Activated CD4-positive, alpha-beta memory T cell treated with anti-CD3 and anti-CD28 coated beads, Interleukin-2, amount 10 ng/mL, durations not matched to agents 7 days and 5 days (primary cell): ENCODE measurements around the gene TMEM164. TPM values are rescaled to one million over a fixed set of nuclear protein-coding genes. Genes with fewer than 3 reads are reported as not detected.
"Not testable (repeated sequence)": the region's sequence is repeated elsewhere in the genome, so short reads cannot be mapped to it uniquely, and the experiment has no call there.

Experiments
- CTCF ChIA-PET: fragments of 350-600 bp; sonication (Branson Sonifier 250); formaldehyde crosslinking; loops from one replicate; lab custom pipeline; 2021; ENCODE audit warnings: antibody characterized with exemption, inconsistent platforms; lab: Charles Lee
- POLR2A ChIA-PET: fragments of 350-600 bp; sonication (Branson Sonifier 250); formaldehyde crosslinking; loops from one replicate; lab custom pipeline; 2021; ENCODE audit warnings: antibody characterized with exemption; lab: Charles Lee
- DNase-seq: peaks from one replicate; pipeline ENCODE4 v3.0.0-alpha.2; 2020
- H3K27ac Mint-ChIP-seq: one replicate; pipeline ENCODE4 v1.8.0; 2021; ENCODE audit warnings: mild to moderate bottlenecking, mixed read lengths
- H3K27me3 Mint-ChIP-seq: one replicate; pipeline ENCODE4 v1.8.0; 2021; ENCODE audit warnings: mixed read lengths
- H3K36me3 Mint-ChIP-seq: one replicate; pipeline ENCODE4 v1.8.0; 2021; ENCODE audit warnings: low read depth, mixed read lengths
- H3K4me1 Mint-ChIP-seq: one replicate; pipeline ENCODE4 v1.8.0; 2021; ENCODE audit warnings: mixed read lengths
- H3K4me3 Mint-ChIP-seq: one replicate; pipeline ENCODE4 v1.8.0; 2021; ENCODE audit warnings: mild to moderate bottlenecking, mixed read lengths
- H3K9me3 Mint-ChIP-seq: one replicate; pipeline ENCODE4 v1.8.0; 2021; ENCODE audit warnings: mixed read lengths
- total RNA-seq, 2 experiments: library from RNA; stranded (reverse); gene quantifications; one replicate each; pipeline ENCODE4 v1.2.3, GENCODE V29; 2021

TMEM164 gene
- total RNA-seq, 2 experiments from 2014 or later: 18.7 to 24.1 TPM

- Mint-ChIP-seq H3K36me3 (peaks cover 6% of the 10 kb centered on the region), H3K4me1 (peaks cover 9% of the 10 kb centered on the region), H3K4me3 (no peak overlapping the region), H3K9me3 (no peaks in the 10 kb centered on the region), H3K27ac (no peak overlapping the region), H3K27me3 (no peaks in the 10 kb centered on the region)
- CTCF ChIA-PET: no interaction called here
- DNase-seq: no peak
- POLR2A ChIA-PET: no interaction called here
Observed at GRCh38 chrX:110138557-110138956, 135.6 kb downstream of the TMEM164 start.

GRCh38 chrX:110139172-110139571 is 136.3 kb downstream of the TMEM164 start:
- no peak for DNase-seq
- Mint-ChIP-seq H3K4me1 (peaks cover 3% of the 10 kb centered on the region), H3K27me3 (no peaks in the 10 kb centered on the region), H3K36me3 (peaks cover under 1% of the 10 kb centered on the region), H3K27ac (no peak overlapping the region), H3K4me3 (no peak overlapping the region), H3K9me3 (no peaks in the 10 kb centered on the region)
- ChIA-PET POLR2A (no interaction called here), CTCF (no interaction called here)

GRCh38 chrX:110142096-110142495 is 139.2 kb downstream of the TMEM164 start:
- Mint-ChIP-seq H3K4me1 (peaks cover 7% of the 10 kb centered on the region), H3K4me3 (no peak overlapping the region), H3K27me3 (no peaks in the 10 kb centered on the region), H3K27ac (no peak overlapping the region), H3K36me3 (no peaks in the 10 kb centered on the region), H3K9me3 (no peaks in the 10 kb centered on the region)
- no peak for DNase-seq
- POLR2A ChIA-PET: no interaction called here
- CTCF ChIA-PET: interaction anchor here (0.7 to 1.1 kb wide), 2 partner anchors 10 to 17 kb away, joined by 3 read pairs; no protein-coding TSS in a partner anchor

GRCh38 chrX:110143454-110144210 is 140.7 kb downstream of the TMEM164 start:
- Mint-ChIP-seq H3K36me3 (no peaks in the 10 kb centered on the region), H3K27ac (no peak overlapping the region), H3K4me3 (no peak overlapping the region), H3K9me3 (no peaks in the 10 kb centered on the region), H3K4me1 (peaks cover 7% of the 10 kb centered on the region), H3K27me3 (no peaks in the 10 kb centered on the region)
- DNase-seq: no peak
- POLR2A ChIA-PET: no interaction called here
- CTCF ChIA-PET: no interaction called here

GRCh38 chrX:110145311-110145710 is 142.4 kb downstream of the TMEM164 start:
- no peaks in the 10 kb centered on the region for H3K9me3 Mint-ChIP-seq
- H3K4me3 Mint-ChIP-seq: no peak overlapping the region
- H3K4me1 Mint-ChIP-seq: peaks cover 7% of the 10 kb centered on the region
- no peaks in the 10 kb centered on the region for H3K36me3 Mint-ChIP-seq
- H3K27ac Mint-ChIP-seq: no peak overlapping the region
- CTCF ChIA-PET: interaction anchor here (0.7 to 3.4 kb wide), 4 partner anchors 18 to 262 kb away, joined by 3 to 14 read pairs (median 4); no protein-coding TSS in a partner anchor
- H3K27me3 Mint-ChIP-seq: no peaks in the 10 kb centered on the region
- DNase-seq: no peak
- POLR2A ChIA-PET: no interaction called here

- ChIA-PET POLR2A (no interaction called here), CTCF (interaction anchor here (0.6 to 3.4 kb wide), 25 partner anchors 10 to 433 kb away, joined by 3 to 33 read pairs (median 4); no protein-coding TSS in a partner anchor)
- H3K36me3 Mint-ChIP-seq: no peaks in the 10 kb centered on the region
- no peak overlapping the region for H3K27ac Mint-ChIP-seq
- H3K9me3 Mint-ChIP-seq: no peaks in the 10 kb centered on the region
- no peak overlapping the region for H3K4me3 Mint-ChIP-seq
- peaks cover 7% of the 10 kb centered on the region for H3K4me1 Mint-ChIP-seq
- peak; percentile 18 for DNase-seq
- no peaks in the 10 kb centered on the region for H3K27me3 Mint-ChIP-seq
Observed at GRCh38 chrX:110145854-110146253, 142.9 kb downstream of the TMEM164 start.

GRCh38 chrX:110146521-110146920 is 143.6 kb downstream of the TMEM164 start:
- POLR2A ChIA-PET: no interaction called here
- peaks cover 7% of the 10 kb centered on the region for H3K4me1 Mint-ChIP-seq

GRCh38 chrX:110153244-110153643 is 150.3 kb downstream of the TMEM164 start:
- DNase-seq: no peak
- Mint-ChIP-seq H3K36me3 (no peaks in the 10 kb centered on the region), H3K4me1 (no peaks in the 10 kb centered on the region), H3K4me3 (no peak overlapping the region), H3K27ac (no peak overlapping the region), H3K9me3 (no peaks in the 10 kb centered on the region), H3K27me3 (no peaks in the 10 kb centered on the region)
- POLR2A ChIA-PET: no interaction called here
- CTCF ChIA-PET: interaction anchor here (1.0 to 1.1 kb wide), 2 partner anchors 16 to 259 kb away, joined by 3 to 4 read pairs; no protein-coding TSS in a partner anchor

More at GRCh38 chrX:110146521-110146920, 143.6 kb downstream of the TMEM164 start:
- Mint-ChIP-seq H3K36me3 (no peaks in the 10 kb centered on the region), H3K27me3 (no peaks in the 10 kb centered on the region), H3K27ac (no peak overlapping the region), H3K4me3 (no peak overlapping the region), H3K9me3 (no peaks in the 10 kb centered on the region)
- DNase-seq: peak; percentile 22
- CTCF ChIA-PET: interaction anchor here (0.6 to 3.4 kb wide), 25 partner anchors 10 to 433 kb away, joined by 3 to 33 read pairs (median 4); no protein-coding TSS in a partner anchor

GRCh38 chrX:110153896-110154295 is 151.0 kb downstream of the TMEM164 start:
- ChIA-PET CTCF (interaction anchor here (1.0 to 1.1 kb wide), 2 partner anchors 16 to 259 kb away, joined by 3 to 4 read pairs; no protein-coding TSS in a partner anchor), POLR2A (no interaction called here)
- no peak for DNase-seq
- no peaks in the 10 kb centered on the region for H3K27me3 Mint-ChIP-seq
- H3K36me3 Mint-ChIP-seq: no peaks in the 10 kb centered on the region
- H3K4me1 Mint-ChIP-seq: peaks cover under 1% of the 10 kb centered on the region
- H3K27ac Mint-ChIP-seq: no peak overlapping the region
- no peaks in the 10 kb centered on the region for H3K9me3 Mint-ChIP-seq
- no peak overlapping the region for H3K4me3 Mint-ChIP-seq

- H3K9me3 Mint-ChIP-seq, POLR2A ChIA-PET, H3K36me3 Mint-ChIP-seq, H3K27me3 Mint-ChIP-seq, H3K27ac Mint-ChIP-seq, DNase-seq, H3K4me3 Mint-ChIP-seq, H3K4me1 Mint-ChIP-seq: not testable (repeated sequence)
- CTCF ChIA-PET: interaction anchor here (1.0 to 8.5 kb wide), 2 partner anchors 188 to 255 kb away, joined by 3 to 250 read pairs; no protein-coding TSS in a partner anchor
Observed at GRCh38 chrX:110154328-110154727, 151.4 kb downstream of the TMEM164 start.

GRCh38 chrX:110155759-110156158 is 152.8 kb downstream of the TMEM164 start:
- Mint-ChIP-seq H3K9me3 (no peaks in the 10 kb centered on the region), H3K4me3 (no peak overlapping the region), H3K4me1 (peaks cover 13% of the 10 kb centered on the region), H3K36me3 (no peaks in the 10 kb centered on the region), H3K27me3 (no peaks in the 10 kb centered on the region), H3K27ac (no peak overlapping the region)
- CTCF ChIA-PET: interaction anchor here (1.2 to 8.5 kb wide), 3 partner anchors 8 to 254 kb away, joined by 4 to 250 read pairs (median 33); no protein-coding TSS in a partner anchor
- DNase-seq: no peak
- POLR2A ChIA-PET: no interaction called here

GRCh38 chrX:110156167-110156754 is 153.3 kb downstream of the TMEM164 start:
- no peak overlapping the region for H3K27ac Mint-ChIP-seq
- H3K4me3 Mint-ChIP-seq: no peak overlapping the region
- peaks cover 13% of the 10 kb centered on the region for H3K4me1 Mint-ChIP-seq
- H3K9me3 Mint-ChIP-seq: no peaks in the 10 kb centered on the region
- H3K27me3 Mint-ChIP-seq: no peaks in the 10 kb centered on the region
- DNase-seq: no peak
- ChIA-PET CTCF (interaction anchor here (1.2 to 8.5 kb wide), 3 partner anchors 9 to 253 kb away, joined by 4 to 250 read pairs (median 33); no protein-coding TSS in a partner anchor), POLR2A (no interaction called here)
- no peaks in the 10 kb centered on the region for H3K36me3 Mint-ChIP-seq

- DNase-seq: no peak
- no peaks in the 10 kb centered on the region for H3K27me3 Mint-ChIP-seq
- no peak overlapping the region for H3K4me3 Mint-ChIP-seq
- CTCF ChIA-PET: interaction anchor here (0.7 to 8.5 kb wide), 3 partner anchors 10 to 252 kb away, joined by 3 to 250 read pairs (median 33); no protein-coding TSS in a partner anchor
- H3K9me3 Mint-ChIP-seq: no peaks in the 10 kb centered on the region
- POLR2A ChIA-PET: no interaction called here
- H3K36me3 Mint-ChIP-seq: no peaks in the 10 kb centered on the region
- no peak overlapping the region for H3K27ac Mint-ChIP-seq
- H3K4me1 Mint-ChIP-seq: peaks cover 13% of the 10 kb centered on the region
Observed at GRCh38 chrX:110157444-110157843, 154.5 kb downstream of the TMEM164 start.
